HL-60 (cell line): ENCODE measurements around the gene HBG1.

Source experiments
- DNase-seq, 2 experiments: peaks; one replicate each; pipeline ENCODE4 v3.0.0-alpha.2; 2010 to 2020; ENCODE audit warnings: low read depth in 1 of 2, low spot score in 1 of 2
- H3K27ac ChIP-seq: fragments of 250-450 bp; sonication (Bioruptor Pico); replicated peaks from 2 replicates; pipeline ENCODE4 v1.5.1; 2020; ENCODE audit warnings: mild to moderate bottlenecking, moderate library complexity
- H3K27me3 ChIP-seq: fragments of 250-450 bp; sonication (Bioruptor Pico); 2 replicates; pipeline ENCODE4 v1.5.1; 2021; ENCODE audit warnings: mild to moderate bottlenecking, moderate library complexity; ENCODE audit not compliant: insufficient read depth, poor library complexity, severe bottlenecking
- H3K4me3 ChIP-seq: replicated peaks from 2 replicates; pipeline ENCODE4 v1.5.1; 2011; ENCODE audit warnings: mild to moderate bottlenecking, control low read depth, low read length; ENCODE audit not compliant: insufficient read depth
- GABPA ChIP-seq: IDR thresholded peaks from 2 replicates; pipeline ENCODE4 v1.6.1; 2012; ENCODE audit warnings: low read depth
- POLR2AphosphoS5 ChIP-seq: IDR thresholded peaks from 2 replicates; pipeline ENCODE4 v1.6.1; 2012; ENCODE audit warnings: low read depth
- SPI1 ChIP-seq: IDR thresholded peaks from 2 replicates; pipeline ENCODE4 v1.6.1; 2012; ENCODE audit warnings: low read depth, mild to moderate bottlenecking, borderline replicate concordance
- TF ChIP-seq, protein P1 (sequence below): IDR thresholded peaks from one replicate; pipeline ENCODE4 v1.5.1; 2011; ENCODE audit warnings: low read length, control low read depth, inconsistent platforms; ENCODE audit not compliant: insufficient read depth
- TF ChIP-seq, protein P2 (sequence below): IDR thresholded peaks from 2 replicates; pipeline ENCODE4 v1.6.1; 2012; ENCODE audit warnings: low read depth; ENCODE audit not compliant: insufficient replicate concordance

HBG1 gene

DNA sequence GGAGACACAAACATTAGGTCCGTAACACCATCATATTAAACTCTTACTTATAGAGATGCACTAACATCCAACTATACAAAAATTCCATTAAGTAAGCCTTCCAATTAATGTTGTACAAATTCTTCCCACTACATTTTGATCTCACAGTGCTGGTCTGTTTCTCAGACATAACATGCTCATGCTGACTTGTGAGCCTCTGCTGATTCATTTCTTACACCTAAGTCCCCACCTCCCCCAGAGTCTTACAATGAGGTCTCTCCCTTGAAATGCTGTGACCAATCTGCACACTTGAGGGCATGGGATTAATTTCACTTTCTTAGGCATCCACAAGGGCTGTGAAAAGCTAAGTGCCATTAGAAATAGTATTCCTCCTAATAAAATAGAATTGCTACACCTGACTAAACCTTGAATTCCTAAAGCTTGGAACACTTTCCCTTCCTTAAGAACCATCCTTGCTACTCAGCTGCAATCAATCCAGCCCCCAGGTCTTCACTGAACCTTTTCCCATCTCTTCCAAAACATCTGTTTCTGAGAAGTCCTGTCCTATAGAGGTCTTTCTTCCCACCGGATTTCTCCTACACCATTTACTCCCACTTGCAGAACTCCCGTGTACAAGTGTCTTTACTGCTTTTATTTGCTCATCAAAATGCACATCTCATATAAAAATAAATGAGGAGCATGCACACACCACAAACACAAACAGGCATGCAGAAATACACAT, 2.0 kb downstream of the HBG1 start:
- Histone ChIP-seq H3K27ac (no peak overlapping the region), H3K4me3 (no peak overlapping the region), H3K27me3 (no peaks in the 10 kb centered on the region)
- TF ChIP-seq GABPA (no peak), SPI1 (no peak), POLR2AphosphoS5 (no peak)
- TF ChIP-seq, protein P1, sequence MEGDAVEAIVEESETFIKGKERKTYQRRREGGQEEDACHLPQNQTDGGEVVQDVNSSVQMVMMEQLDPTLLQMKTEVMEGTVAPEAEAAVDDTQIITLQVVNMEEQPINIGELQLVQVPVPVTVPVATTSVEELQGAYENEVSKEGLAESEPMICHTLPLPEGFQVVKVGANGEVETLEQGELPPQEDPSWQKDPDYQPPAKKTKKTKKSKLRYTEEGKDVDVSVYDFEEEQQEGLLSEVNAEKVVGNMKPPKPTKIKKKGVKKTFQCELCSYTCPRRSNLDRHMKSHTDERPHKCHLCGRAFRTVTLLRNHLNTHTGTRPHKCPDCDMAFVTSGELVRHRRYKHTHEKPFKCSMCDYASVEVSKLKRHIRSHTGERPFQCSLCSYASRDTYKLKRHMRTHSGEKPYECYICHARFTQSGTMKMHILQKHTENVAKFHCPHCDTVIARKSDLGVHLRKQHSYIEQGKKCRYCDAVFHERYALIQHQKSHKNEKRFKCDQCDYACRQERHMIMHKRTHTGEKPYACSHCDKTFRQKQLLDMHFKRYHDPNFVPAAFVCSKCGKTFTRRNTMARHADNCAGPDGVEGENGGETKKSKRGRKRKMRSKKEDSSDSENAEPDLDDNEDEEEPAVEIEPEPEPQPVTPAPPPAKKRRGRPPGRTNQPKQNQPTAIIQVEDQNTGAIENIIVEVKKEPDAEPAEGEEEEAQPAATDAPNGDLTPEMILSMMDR: no peak
- TF ChIP-seq, protein P2, sequence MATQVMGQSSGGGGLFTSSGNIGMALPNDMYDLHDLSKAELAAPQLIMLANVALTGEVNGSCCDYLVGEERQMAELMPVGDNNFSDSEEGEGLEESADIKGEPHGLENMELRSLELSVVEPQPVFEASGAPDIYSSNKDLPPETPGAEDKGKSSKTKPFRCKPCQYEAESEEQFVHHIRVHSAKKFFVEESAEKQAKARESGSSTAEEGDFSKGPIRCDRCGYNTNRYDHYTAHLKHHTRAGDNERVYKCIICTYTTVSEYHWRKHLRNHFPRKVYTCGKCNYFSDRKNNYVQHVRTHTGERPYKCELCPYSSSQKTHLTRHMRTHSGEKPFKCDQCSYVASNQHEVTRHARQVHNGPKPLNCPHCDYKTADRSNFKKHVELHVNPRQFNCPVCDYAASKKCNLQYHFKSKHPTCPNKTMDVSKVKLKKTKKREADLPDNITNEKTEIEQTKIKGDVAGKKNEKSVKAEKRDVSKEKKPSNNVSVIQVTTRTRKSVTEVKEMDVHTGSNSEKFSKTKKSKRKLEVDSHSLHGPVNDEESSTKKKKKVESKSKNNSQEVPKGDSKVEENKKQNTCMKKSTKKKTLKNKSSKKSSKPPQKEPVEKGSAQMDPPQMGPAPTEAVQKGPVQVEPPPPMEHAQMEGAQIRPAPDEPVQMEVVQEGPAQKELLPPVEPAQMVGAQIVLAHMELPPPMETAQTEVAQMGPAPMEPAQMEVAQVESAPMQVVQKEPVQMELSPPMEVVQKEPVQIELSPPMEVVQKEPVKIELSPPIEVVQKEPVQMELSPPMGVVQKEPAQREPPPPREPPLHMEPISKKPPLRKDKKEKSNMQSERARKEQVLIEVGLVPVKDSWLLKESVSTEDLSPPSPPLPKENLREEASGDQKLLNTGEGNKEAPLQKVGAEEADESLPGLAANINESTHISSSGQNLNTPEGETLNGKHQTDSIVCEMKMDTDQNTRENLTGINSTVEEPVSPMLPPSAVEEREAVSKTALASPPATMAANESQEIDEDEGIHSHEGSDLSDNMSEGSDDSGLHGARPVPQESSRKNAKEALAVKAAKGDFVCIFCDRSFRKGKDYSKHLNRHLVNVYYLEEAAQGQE: no peak
- DNase-seq: no peak

GRCh38 chr11:5246772-5247471, 2.7 kb downstream of the HBG1 start:
- no peak overlapping the region for H3K27ac ChIP-seq
- no peak for DNase-seq
- H3K4me3 ChIP-seq: no peak overlapping the region
- no peaks in the 10 kb centered on the region for H3K27me3 ChIP-seq
- no peak for TF ChIP-seq POLR2AphosphoS5
- TF ChIP-seq SPI1: no peak
- TF ChIP-seq, protein P2: no peak
- TF ChIP-seq, protein P1: no peak
- no peak for TF ChIP-seq GABPA

- Histone ChIP-seq H3K4me3 (no peak overlapping the region), H3K27me3 (no peaks in the 10 kb centered on the region), H3K27ac (no peak overlapping the region)
- no peak for DNase-seq
- TF ChIP-seq, protein P2: no peak
- TF ChIP-seq SPI1: no peak
- no peak for TF ChIP-seq GABPA
- TF ChIP-seq, protein P1: no peak
- no peak for TF ChIP-seq POLR2AphosphoS5
Measured at GRCh38 chr11:5245155-5245554, 4.5 kb downstream of the HBG1 start.
